ENCODE results near the gene MKNK1.

Gene MKNK1

DNA sequence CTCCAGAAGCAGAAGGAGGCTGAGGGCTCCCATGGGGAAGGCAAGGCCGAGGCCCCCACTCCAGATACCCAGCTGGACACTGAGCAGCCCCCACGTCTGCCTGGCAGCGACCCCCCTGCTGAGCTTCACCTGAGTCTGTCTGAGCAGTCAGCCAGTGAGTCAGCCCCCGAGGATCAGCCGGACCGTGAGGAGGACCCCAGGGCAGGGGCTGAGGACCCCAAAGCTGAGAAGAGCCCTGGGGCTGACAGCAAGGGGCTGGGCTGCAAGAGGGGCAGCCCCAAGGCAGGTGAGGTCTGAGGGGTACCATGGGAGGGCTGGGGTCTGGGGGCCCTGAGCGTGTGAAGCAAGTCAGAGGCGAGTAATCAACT is 93.1 kb downstream of the MKNK1 start:
- H3K27ac ChIP-seq (ENCODE audit: poor library complexity, severe bottlenecking) = no peak overlapping the region
- no peaks in the 10 kb centered on the region for H3K9me3 ChIP-seq (ENCODE audit: severe bottlenecking)
- no peaks in the 10 kb centered on the region for H3K4me1 ChIP-seq (ENCODE audit: insufficient read depth, poor library complexity, severe bottlenecking)
- TF ChIP-seq, protein P1, sequence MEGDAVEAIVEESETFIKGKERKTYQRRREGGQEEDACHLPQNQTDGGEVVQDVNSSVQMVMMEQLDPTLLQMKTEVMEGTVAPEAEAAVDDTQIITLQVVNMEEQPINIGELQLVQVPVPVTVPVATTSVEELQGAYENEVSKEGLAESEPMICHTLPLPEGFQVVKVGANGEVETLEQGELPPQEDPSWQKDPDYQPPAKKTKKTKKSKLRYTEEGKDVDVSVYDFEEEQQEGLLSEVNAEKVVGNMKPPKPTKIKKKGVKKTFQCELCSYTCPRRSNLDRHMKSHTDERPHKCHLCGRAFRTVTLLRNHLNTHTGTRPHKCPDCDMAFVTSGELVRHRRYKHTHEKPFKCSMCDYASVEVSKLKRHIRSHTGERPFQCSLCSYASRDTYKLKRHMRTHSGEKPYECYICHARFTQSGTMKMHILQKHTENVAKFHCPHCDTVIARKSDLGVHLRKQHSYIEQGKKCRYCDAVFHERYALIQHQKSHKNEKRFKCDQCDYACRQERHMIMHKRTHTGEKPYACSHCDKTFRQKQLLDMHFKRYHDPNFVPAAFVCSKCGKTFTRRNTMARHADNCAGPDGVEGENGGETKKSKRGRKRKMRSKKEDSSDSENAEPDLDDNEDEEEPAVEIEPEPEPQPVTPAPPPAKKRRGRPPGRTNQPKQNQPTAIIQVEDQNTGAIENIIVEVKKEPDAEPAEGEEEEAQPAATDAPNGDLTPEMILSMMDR (IDR thresholded peaks at IDR 0.05; ENCODE audit: poor library complexity, severe bottlenecking) = no peak
- ATAC-seq (ENCODE audit: low read depth) (no peak), DNase-seq (ENCODE audit: low spot score) (no peak)
- no peaks in the 10 kb centered on the region for H3K36me3 ChIP-seq (ENCODE audit: low read depth)
- no peak overlapping the region for H3K4me3 ChIP-seq (ENCODE audit: severe bottlenecking)
- H3K27me3 ChIP-seq (ENCODE audit: insufficient read depth, poor library complexity, severe bottlenecking) = no peaks in the 10 kb centered on the region

DNA sequence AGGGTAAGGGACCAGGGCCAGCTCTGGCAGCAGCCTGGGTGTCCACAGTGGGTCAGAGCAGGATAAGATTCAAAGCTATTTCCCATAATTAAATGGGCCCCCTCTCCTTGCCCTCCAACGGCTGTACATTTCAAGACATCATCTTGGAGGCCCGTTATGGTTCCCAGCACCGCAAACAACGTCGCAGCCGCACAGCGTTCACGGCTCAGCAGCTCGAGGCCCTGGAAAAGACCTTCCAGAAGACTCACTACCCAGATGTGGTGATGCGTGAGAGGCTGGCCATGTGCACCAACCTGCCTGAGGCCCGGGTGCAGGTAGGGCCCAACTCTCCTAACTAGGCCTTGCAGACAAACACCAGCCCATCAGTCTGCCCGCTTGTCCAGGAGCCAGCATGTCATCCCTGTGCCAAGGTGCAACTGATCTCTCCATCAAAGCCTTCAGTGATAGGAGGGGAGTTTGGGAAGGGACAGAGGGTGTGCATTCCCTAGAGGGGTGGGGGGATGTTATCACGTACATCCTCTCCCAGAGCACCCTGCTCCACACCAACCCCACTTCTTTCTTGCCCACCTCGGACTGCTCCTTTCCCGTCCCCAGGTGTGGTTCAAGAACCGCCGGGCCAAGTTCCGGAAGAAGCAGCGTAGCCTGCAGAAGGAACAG is 93.6 kb downstream of the MKNK1 start:
- Histone ChIP-seq H3K36me3 (ENCODE audit: low read depth) (no peaks in the 10 kb centered on the region), H3K27me3 (ENCODE audit: insufficient read depth, poor library complexity, severe bottlenecking) (no peaks in the 10 kb centered on the region), H3K9me3 (ENCODE audit: severe bottlenecking) (no peaks in the 10 kb centered on the region), H3K4me3 (ENCODE audit: severe bottlenecking) (no peak overlapping the region), H3K27ac (ENCODE audit: poor library complexity, severe bottlenecking) (no peak overlapping the region), H3K4me1 (ENCODE audit: insufficient read depth, poor library complexity, severe bottlenecking) (no peaks in the 10 kb centered on the region)
- ATAC-seq (ENCODE audit: low read depth) (no peak), DNase-seq (ENCODE audit: low spot score) (no peak)
- TF ChIP-seq, protein P1 (IDR thresholded peaks at IDR 0.05; ENCODE audit: poor library complexity, severe bottlenecking) = no peak

DNA sequence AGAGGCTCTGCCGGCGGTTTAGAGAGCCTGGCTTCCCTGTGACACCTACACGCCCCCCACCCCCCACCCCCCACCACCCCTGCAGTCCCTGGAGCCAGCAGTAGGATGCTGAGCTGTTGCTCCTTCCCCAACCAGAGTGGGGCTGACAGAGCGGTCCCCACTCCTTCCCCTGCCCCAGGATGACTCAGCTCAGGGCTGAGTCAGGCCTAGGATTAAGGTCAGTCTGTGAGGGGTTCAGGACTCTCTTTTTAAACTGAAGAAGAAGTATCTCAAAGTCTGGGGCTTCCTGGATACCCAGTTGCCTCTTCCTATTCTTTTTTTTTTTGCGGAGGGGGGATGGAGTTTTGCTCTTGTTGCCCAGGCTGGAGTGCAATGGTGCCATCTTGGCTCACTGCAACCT is 95.3 kb downstream of the MKNK1 start:
- TF ChIP-seq, protein P1 (IDR thresholded peaks at IDR 0.05; ENCODE audit: poor library complexity, severe bottlenecking) = no peak
- Histone ChIP-seq H3K9me3 (ENCODE audit: severe bottlenecking) (no peaks in the 10 kb centered on the region), H3K27ac (ENCODE audit: poor library complexity, severe bottlenecking) (no peak overlapping the region), H3K27me3 (ENCODE audit: insufficient read depth, poor library complexity, severe bottlenecking) (no peaks in the 10 kb centered on the region), H3K4me1 (ENCODE audit: insufficient read depth, poor library complexity, severe bottlenecking) (no peaks in the 10 kb centered on the region), H3K4me3 (ENCODE audit: severe bottlenecking) (no peak overlapping the region), H3K36me3 (ENCODE audit: low read depth) (no peaks in the 10 kb centered on the region)
- DNase-seq (ENCODE audit: low spot score) (no peak), ATAC-seq (ENCODE audit: low read depth) (peak; percentile 89)

Measured in RWPE2 (cell line).